Hepatocyte (in vitro differentiated cells): Measurements from ENCODE around the gene CDH6.

Experiments used
- EZH2 ChIP-seq: fragments of 200-600 bp; sonication (generic); IDR thresholded peaks from 2 replicates; pipeline ENCODE4 v1.6.1; 2016; ENCODE audit warnings: antibody characterized with exemption, mild to moderate bottlenecking, borderline replicate concordance
- EZH2phosphoT487 ChIP-seq: fragments of 200-600 bp; sonication (generic); IDR thresholded peaks from one replicate; pipeline ENCODE4 v1.6.1; 2018; ENCODE audit warnings: antibody characterized with exemption, mild to moderate bottlenecking, low read depth, moderate library complexity; ENCODE audit not compliant: unreplicated experiment, severe bottlenecking

DNA sequence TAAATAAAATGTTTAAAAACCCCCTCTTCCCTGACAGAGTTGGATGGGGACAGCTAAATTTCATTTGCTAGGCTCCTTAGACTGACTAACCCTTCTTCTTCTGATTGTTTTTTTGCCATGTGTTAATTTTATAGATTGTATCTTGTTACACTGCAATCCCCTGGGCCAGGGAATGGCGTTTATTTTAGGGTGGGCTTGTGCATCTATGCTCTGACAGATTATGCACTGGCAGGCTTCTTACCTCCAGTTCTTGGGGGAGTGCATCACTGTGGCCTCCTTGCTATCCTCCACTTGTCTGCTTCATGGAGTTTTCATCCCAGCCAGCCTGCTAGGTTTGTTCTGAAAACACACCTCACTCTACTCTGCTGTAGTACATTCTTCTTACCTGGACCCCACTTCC lies 178.6 kb downstream of the CDH6 start:
- TF ChIP-seq EZH2 (no peak), EZH2phosphoT487 (no peak)
